Right lobe of liver (tissue), 6 donors: ENCODE results near the gene DRC7. TPM values are rescaled to one million over a fixed set of nuclear protein-coding genes. Genes with fewer than 3 reads are reported as not detected.

ENCODE experiments used
- ATAC-seq, 4 donors: fragments of 200-7000 bp; cut with Tn5 transposase; one replicate each; pipeline ENCODE4 v1.9.1; 2020; ENCODE audit warnings: mild to moderate bottlenecking in 4 of 4, moderate library complexity in 4 of 4
- DNase-seq, 3 donors: peaks; one replicate each; pipeline ENCODE4 v3.0.0-alpha.2; 2020
- H3K27ac ChIP-seq, 3 donors: fragments of 200-600 bp; one replicate each; pipeline ENCODE4 v1.8.0; 2022
- H3K27me3 ChIP-seq, 2 donors: fragments of 200-600 bp; one replicate each; pipeline ENCODE4 v1.8.0; 2022
- H3K36me3 ChIP-seq, 4 donors: fragments of 200-600 bp; sonication (generic) in 1 of 4; one replicate each; pipeline versions ENCODE4 v1.5.1 to v1.8.0; 2017 to 2022; ENCODE audit warnings: control low read depth in 1 of 4
- H3K4me1 ChIP-seq, 4 donors: fragments of 200-600 bp; sonication (generic) in 1 of 4; one replicate each; pipeline versions ENCODE4 v1.5.1 to v1.8.0; 2017 to 2022; ENCODE audit warnings: control low read depth in 1 of 4
- H3K4me3 ChIP-seq, 3 donors: fragments of 200-600 bp; one replicate each; pipeline ENCODE4 v1.8.0; 2022
- H3K9me3 ChIP-seq, 4 donors: fragments of 200-600 bp; sonication (generic) in 1 of 4; one replicate each; pipeline versions ENCODE4 v1.5.1 to v1.8.0; 2017 to 2022; ENCODE audit warnings: control low read depth in 1 of 4
- POLR2A ChIP-seq: fragments of 450-650 bp; IDR thresholded peaks from one replicate; pipeline ENCODE4 v1.6.1; 2017; ENCODE audit warnings: antibody characterized with exemption, mild to moderate bottlenecking
- WGBS: methylation state at CpG from one replicate; pipeline ENCODE4 v1.1.6; 2018; ENCODE audit warnings: low coverage, low lambda C conversion rate; ENCODE audit not compliant: insufficient coverage; ENCODE audit errors: missing lambda C conversion rate; 5-methylcytosine and 5-hydroxymethylcytosine counted together
- intact Hi-C, 2 donors: fragments of 100-400 bp; cut with DNase I; formaldehyde crosslinking; loops; one replicate each; pipeline versions ENCODE4 v1.11.2 to v1.14.1; 2022
- total RNA-seq, 6 experiments: library from RNA; depleted of rRNA in 2 of 6; stranded (reverse); fragments of >200 nt in 2 of 6; fragmentation: NEBNext Ultra II Directional in 3 of 6; extraction: Animal tissue kit (Norgen Biotek cat#: 25700) in 3 of 6; gene quantifications; one replicate each; pipeline versions ENCODE4 v1.1.0 to v1.2.4, GENCODE V29; 2016 to 2023
- TF ChIP-seq, protein P1 (sequence below), 4 donors: fragments of 200-600 bp in 3 of 4; fragments of 450-650 bp in 1 of 4; IDR thresholded peaks; one replicate each; pipeline versions ENCODE4 v1.5.1 to v1.8.0; 2016 to 2022; ENCODE audit warnings: antibody characterized with exemption in 4 of 4, mild to moderate bottlenecking in 2 of 4
- donor health status: DM: no; HTN: yes; CAD: no.
- donor health status: DM: no; HTN: no; CAD: no.
- donor health status: DM: no; HTN: no; CAD: no.
- donor health status: DM: no; HTN: yes; CAD: no.
- donor health status: DM: no; HTN: yes; CAD: no.

Gene DRC7
- total RNA-seq, 6 experiments from 2014 or later = 0.06 to 0.37 (median 0.19) TPM

DNA sequence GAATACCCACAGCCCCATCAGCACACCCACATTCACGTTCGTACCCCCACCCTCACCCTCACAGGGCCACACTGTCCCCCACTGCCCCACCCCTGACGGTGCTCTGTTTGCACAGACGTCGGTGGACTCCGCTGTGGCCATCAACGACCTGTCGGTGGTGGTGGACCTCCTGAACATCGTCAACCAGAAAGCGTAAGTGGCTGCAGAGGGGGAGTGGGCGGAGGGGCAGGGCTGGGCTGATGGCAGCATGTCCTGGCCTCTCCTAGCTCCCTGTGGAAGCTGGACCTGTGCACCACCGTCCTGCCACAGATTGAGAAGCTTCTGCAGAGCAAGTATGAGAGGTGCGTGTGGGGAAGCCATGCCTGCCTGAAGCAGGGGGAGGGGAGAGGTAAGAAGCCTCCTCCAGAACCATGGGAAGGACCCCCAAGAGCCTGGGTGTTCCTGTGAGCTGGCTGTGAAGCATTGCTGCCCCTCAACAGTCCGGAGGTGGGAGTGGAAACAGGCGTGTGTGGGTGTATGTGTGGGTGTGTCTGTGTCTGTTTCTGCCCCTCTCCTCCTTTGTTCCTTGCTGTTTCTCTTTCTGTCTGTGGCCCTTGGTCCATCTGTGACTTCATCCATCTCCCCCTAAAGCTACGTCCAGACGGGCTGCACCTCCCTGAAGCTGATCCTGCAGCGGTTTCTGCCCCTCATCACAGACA lies 61.3 kb downstream of the DRC7 start:
- H3K36me3 ChIP-seq = peaks cover 2 to 12% (median 6%) of the 10 kb centered on the region in 4 donors

DNA sequence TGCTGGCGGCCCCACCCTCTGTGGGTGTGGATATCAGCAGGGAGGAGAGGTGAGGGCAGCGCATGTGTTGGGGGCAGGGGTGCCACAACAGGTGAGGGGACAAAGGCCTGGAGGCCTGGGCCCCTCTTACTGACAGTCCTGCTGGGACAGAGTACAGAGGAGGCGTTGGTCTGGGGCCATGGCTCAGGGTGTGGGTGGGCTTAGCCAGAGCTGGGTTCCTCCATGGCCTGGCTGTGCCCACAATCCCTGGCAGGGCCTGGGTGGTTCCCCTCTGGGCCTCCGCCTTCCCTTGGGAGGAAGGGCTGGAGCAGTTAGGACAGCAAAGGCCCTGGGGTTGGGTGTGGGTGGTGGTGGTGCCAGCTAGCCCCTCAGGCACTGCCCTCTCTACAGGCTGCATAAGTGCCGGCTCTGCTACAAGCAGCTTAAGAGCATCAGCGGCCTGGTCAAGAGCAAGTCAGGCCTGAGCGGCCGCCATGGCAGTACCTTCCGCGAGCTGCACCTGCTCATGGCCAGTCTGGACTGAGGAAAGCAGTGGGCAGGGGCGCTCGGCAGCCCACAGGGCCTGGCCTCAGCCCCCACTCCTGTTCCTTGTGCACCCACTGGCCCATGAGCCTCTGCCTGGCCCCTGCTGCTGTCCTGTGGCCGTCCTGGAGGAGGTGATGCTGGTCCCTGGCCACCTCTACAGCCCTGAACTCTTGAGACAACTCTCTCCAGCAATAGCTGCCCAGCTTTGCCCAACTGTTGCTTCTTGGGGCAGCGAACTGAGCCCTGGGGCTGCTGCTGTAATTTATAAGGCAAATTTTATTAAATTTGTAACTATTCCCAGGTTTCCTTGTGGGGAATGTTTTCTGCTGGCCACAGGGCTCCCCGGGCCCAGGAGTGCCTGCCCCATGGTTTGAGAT lies 62.1 kb downstream of the DRC7 start:
- H3K27ac ChIP-seq = no peak overlapping the region
- intact Hi-C loops = no loop called here
- no peaks in the 10 kb centered on the region for H3K27me3 ChIP-seq
- 36% methylated on average over 2 of the region's 15 CpGs for WGBS
- TF ChIP-seq, protein P1, sequence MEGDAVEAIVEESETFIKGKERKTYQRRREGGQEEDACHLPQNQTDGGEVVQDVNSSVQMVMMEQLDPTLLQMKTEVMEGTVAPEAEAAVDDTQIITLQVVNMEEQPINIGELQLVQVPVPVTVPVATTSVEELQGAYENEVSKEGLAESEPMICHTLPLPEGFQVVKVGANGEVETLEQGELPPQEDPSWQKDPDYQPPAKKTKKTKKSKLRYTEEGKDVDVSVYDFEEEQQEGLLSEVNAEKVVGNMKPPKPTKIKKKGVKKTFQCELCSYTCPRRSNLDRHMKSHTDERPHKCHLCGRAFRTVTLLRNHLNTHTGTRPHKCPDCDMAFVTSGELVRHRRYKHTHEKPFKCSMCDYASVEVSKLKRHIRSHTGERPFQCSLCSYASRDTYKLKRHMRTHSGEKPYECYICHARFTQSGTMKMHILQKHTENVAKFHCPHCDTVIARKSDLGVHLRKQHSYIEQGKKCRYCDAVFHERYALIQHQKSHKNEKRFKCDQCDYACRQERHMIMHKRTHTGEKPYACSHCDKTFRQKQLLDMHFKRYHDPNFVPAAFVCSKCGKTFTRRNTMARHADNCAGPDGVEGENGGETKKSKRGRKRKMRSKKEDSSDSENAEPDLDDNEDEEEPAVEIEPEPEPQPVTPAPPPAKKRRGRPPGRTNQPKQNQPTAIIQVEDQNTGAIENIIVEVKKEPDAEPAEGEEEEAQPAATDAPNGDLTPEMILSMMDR (IDR thresholded peaks at IDR 0.05) = no peak
- no peak for TF ChIP-seq POLR2A
- peak in 2 of 3 donors; percentile 23 to 55 for DNase-seq
- peaks cover 2 to 20% (median 11%) of the 10 kb centered on the region in 4 donors for H3K36me3 ChIP-seq
- no peak for ATAC-seq
- H3K4me3 ChIP-seq = no peak overlapping the region
- H3K4me1 ChIP-seq = no peaks in the 10 kb centered on the region
- no peaks in the 10 kb centered on the region for H3K9me3 ChIP-seq

More for the DNA sequence above, 61.3 kb downstream of the DRC7 start:
- no peak overlapping the region for H3K4me3 ChIP-seq
- H3K4me1 ChIP-seq = no peaks in the 10 kb centered on the region
- intact Hi-C loops = no loop called here
- H3K27ac ChIP-seq = no peak overlapping the region
- DNase-seq (peak in 1 of 3 donors; percentile 45), ATAC-seq (no peak)
- TF ChIP-seq, protein P1 (IDR thresholded peaks at IDR 0.05) = no peak
- no peak for TF ChIP-seq POLR2A
- no peaks in the 10 kb centered on the region for H3K27me3 ChIP-seq
- WGBS = 61% methylated on average over 11 of the region's 18 CpGs
- H3K9me3 ChIP-seq = no peaks in the 10 kb centered on the region

DNA sequence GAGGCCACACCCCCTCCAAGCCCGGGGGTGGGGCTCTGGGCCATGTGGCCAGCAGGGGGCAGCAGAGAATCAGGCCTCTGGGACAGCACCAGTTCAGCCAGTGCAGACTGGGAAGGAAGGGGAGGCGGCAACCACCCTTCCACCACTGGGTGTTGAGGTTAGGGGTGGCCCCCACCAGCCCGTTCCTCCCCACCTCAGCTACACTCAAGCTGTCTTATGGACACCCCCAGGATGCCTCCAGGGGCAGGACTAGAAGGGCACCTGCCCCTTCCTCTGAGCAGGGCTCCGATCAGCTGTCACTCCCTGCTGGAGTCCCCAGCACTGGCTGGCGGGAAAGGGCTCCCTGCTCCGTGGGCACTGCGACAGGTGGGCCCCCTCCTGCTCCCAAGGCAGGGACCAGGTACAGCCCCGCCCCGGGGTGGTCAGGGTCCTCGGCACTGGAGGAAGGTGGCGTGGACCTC lies 62.8 kb downstream of the DRC7 start:
- intact Hi-C loops = no loop called here
- H3K36me3 ChIP-seq = peaks cover 2 to 25% (median 13%) of the 10 kb centered on the region in 4 donors
- no peak overlapping the region for H3K4me3 ChIP-seq
- no peak overlapping the region for H3K27ac ChIP-seq
- no peaks in the 10 kb centered on the region for H3K27me3 ChIP-seq
- no peak for TF ChIP-seq POLR2A
- TF ChIP-seq, protein P1 (IDR thresholded peaks at IDR 0.05) = peak; percentile 95 to 99 (median 97)
- whole genome bisulfite sequencing = no CpG with 5 or more reads among the region's 11 CpGs
- H3K9me3 ChIP-seq = no peaks in the 10 kb centered on the region
- peak; percentile 90 to 92 (median 91) for DNase-seq
- peak; percentile 86 to 94 (median 88) for ATAC-seq
- H3K4me1 ChIP-seq = no peaks in the 10 kb centered on the region

DNA sequence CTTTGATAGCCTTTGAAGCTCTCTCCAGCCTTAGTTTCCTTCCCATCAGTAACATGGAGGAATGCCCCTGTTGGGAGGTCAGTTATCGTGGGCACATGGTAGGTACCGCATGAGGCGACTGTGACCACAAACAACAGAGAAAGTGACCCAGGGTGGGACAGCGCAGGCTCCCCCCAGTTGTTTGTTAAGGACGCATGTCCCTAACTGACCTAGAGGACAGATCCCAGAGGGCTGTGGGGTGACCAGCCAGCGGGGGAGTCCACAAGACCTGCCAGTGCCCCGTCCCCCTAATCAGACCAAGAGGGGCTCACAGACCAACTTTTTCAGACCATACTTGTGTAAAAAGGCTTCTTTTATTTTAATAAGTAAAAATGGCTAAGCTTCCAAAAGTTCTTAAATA lies 63.3 kb downstream of the DRC7 start:
- no peak overlapping the region for H3K27ac ChIP-seq
- TF ChIP-seq, protein P1 (IDR thresholded peaks at IDR 0.05) = no peak
- no peak for TF ChIP-seq POLR2A
- no peak overlapping the region for H3K4me3 ChIP-seq
- no peak for ATAC-seq
- no peaks in the 10 kb centered on the region for H3K9me3 ChIP-seq
- 67% methylated on average over 1 of the region's 7 CpGs for WGBS
- peak in 2 of 3 donors; percentile 21 to 44 for DNase-seq
- intact Hi-C loops = no loop called here
- no peaks in the 10 kb centered on the region for H3K4me1 ChIP-seq
- peaks cover 2 to 26% (median 13%) of the 10 kb centered on the region in 4 donors for H3K36me3 ChIP-seq
- H3K27me3 ChIP-seq = no peaks in the 10 kb centered on the region
